ENCODE results near the gene H19. TPM values are rescaled to one million over a fixed set of nuclear protein-coding genes. Genes with fewer than 3 reads are reported as not detected.

H19 gene
- total RNA-seq, 1 experiment from 2014 or later: 152 TPM

GRCh38 chr11:1949922-1950321 lies 47.7 kb downstream of the H19 start:
- ChIA-PET CTCF (interaction anchor here (0.6 to 3.6 kb wide), 12 partner anchors 49 to 1468 kb away, joined by 3 to 30 read pairs (median 5); partner anchors contain the start of gene SYT8), POLR2A (no interaction called here)
- intact Hi-C loops (cut with micrococcal nuclease): no loop called here
- TF ChIP-seq CTCF (IDR thresholded peaks at IDR 0.05; ENCODE audit: unreplicated experiment): no peak
- BruUV-seq (replicated peaks): no TSS peak
- Mint-ChIP-seq H3K4me3 (ENCODE audit: unreplicated experiment) (no peak overlapping the region), H3K36me3 (ENCODE audit: insufficient read depth, unreplicated experiment) (no peaks in the 10 kb centered on the region), H3K4me1 (ENCODE audit: insufficient read depth, unreplicated experiment) (no peaks in the 10 kb centered on the region), H3K27ac (ENCODE audit: low read depth, unreplicated experiment) (no peak overlapping the region), H3K9me3 (ENCODE audit: unreplicated experiment) (no peaks in the 10 kb centered on the region), H3K27me3 (ENCODE audit: insufficient read depth, unreplicated experiment) (no peaks in the 10 kb centered on the region)
- no peak for DNase-seq (ENCODE audit: unreplicated experiment)

GRCh38 chr11:1949302-1949701 lies 48.3 kb downstream of the H19 start:
- no TSS peak for BruUV-seq (replicated peaks)
- Mint-ChIP-seq H3K9me3 (ENCODE audit: unreplicated experiment) (no peaks in the 10 kb centered on the region), H3K27ac (ENCODE audit: low read depth, unreplicated experiment) (no peak overlapping the region), H3K4me3 (ENCODE audit: unreplicated experiment) (no peak overlapping the region), H3K27me3 (ENCODE audit: insufficient read depth, unreplicated experiment) (no peaks in the 10 kb centered on the region), H3K36me3 (ENCODE audit: insufficient read depth, unreplicated experiment) (peaks cover under 1% of the 10 kb centered on the region), H3K4me1 (ENCODE audit: insufficient read depth, unreplicated experiment) (no peaks in the 10 kb centered on the region)
- POLR2A ChIA-PET: interaction anchor here (0.6 to 2.4 kb wide), 2 partner anchors 202 to 255 kb away, joined by 3 to 8 read pairs; no protein-coding TSS in a partner anchor
- TF ChIP-seq CTCF (IDR thresholded peaks at IDR 0.05; ENCODE audit: unreplicated experiment): no peak
- intact Hi-C loops (cut with micrococcal nuclease): no loop called here
- no peak for DNase-seq (ENCODE audit: unreplicated experiment)
- CTCF ChIA-PET: interaction anchor here (0.6 to 3.6 kb wide), 10 partner anchors 15 to 1467 kb away, joined by 3 to 30 read pairs (median 6); partner anchors contain the start of gene SYT8

GRCh38 chr11:1948389-1948788 lies 49.3 kb downstream of the H19 start:
- Mint-ChIP-seq H3K9me3 (ENCODE audit: unreplicated experiment) (no peaks in the 10 kb centered on the region), H3K27me3 (ENCODE audit: insufficient read depth, unreplicated experiment) (no peaks in the 10 kb centered on the region), H3K36me3 (ENCODE audit: insufficient read depth, unreplicated experiment) (peaks cover 6% of the 10 kb centered on the region), H3K4me1 (ENCODE audit: insufficient read depth, unreplicated experiment) (peaks cover 9% of the 10 kb centered on the region), H3K4me3 (ENCODE audit: unreplicated experiment) (no peak overlapping the region), H3K27ac (ENCODE audit: low read depth, unreplicated experiment) (no peak overlapping the region)
- intact Hi-C loops (cut with micrococcal nuclease): no loop called here
- BruUV-seq (replicated peaks): no TSS peak
- CTCF ChIA-PET: interaction anchor here (0.6 to 3.6 kb wide), 13 partner anchors 9 to 876 kb away, joined by 3 to 30 read pairs (median 4); no protein-coding TSS in a partner anchor
- POLR2A ChIA-PET: interaction anchor here (0.6 to 2.4 kb wide), 5 partner anchors 52 to 811 kb away, joined by 3 to 12 read pairs (median 4); partner anchors contain the start of gene SYT8
- no peak for DNase-seq (ENCODE audit: unreplicated experiment)
- no peak for TF ChIP-seq CTCF (IDR thresholded peaks at IDR 0.05; ENCODE audit: unreplicated experiment)

GRCh38 chr11:1947592-1948237 lies 49.9 kb downstream of the H19 start:
- CTCF ChIA-PET: interaction anchor here (0.8 to 2.1 kb wide), 11 partner anchors 10 to 877 kb away, joined by 3 to 12 read pairs (median 4); no protein-coding TSS in a partner anchor
- no peak overlapping the region for H3K27ac Mint-ChIP-seq (ENCODE audit: low read depth, unreplicated experiment)
- intact Hi-C loops (cut with micrococcal nuclease): no loop called here
- H3K27me3 Mint-ChIP-seq (ENCODE audit: insufficient read depth, unreplicated experiment): no peaks in the 10 kb centered on the region
- DNase-seq (ENCODE audit: unreplicated experiment): no peak
- H3K4me1 Mint-ChIP-seq (ENCODE audit: insufficient read depth, unreplicated experiment): peaks cover 10% of the 10 kb centered on the region
- BruUV-seq (replicated peaks): no TSS peak
- no peak overlapping the region for H3K4me3 Mint-ChIP-seq (ENCODE audit: unreplicated experiment)
- H3K36me3 Mint-ChIP-seq (ENCODE audit: insufficient read depth, unreplicated experiment): peaks cover 6% of the 10 kb centered on the region
- H3K9me3 Mint-ChIP-seq (ENCODE audit: unreplicated experiment): no peaks in the 10 kb centered on the region
- POLR2A ChIA-PET: interaction anchor here (0.7 to 2.4 kb wide), 6 partner anchors 53 to 254 kb away, joined by 3 to 12 read pairs (median 4); partner anchors contain the start of gene SYT8
- TF ChIP-seq CTCF (IDR thresholded peaks at IDR 0.05; ENCODE audit: unreplicated experiment): no peak

All from MCF 10A (cell line).